Endothelial cell of umbilical vein (primary cell): Measurements from ENCODE around the gene ELAVL1. TPM values are rescaled to one million over a fixed set of nuclear protein-coding genes. Genes with fewer than 3 reads are reported as not detected.

ENCODE experiments used
- BruUV-seq: library from RNA; stranded (reverse); fragments of 400-500 nt; replicated peaks from 2 replicates; lab custom pipeline; 2021; lab: Mats Ljungman, UMichigan
- CTCF ChIA-PET: fragments of 300-600, 350-600 bp; sonication (Branson Sonifier 250); formaldehyde crosslinking; loops from one replicate; lab custom pipeline; 2021; ENCODE audit warnings: antibody characterized with exemption, inconsistent platforms; lab: Charles Lee
- POLR2A ChIA-PET: fragments of 300-600, 350-600 bp; sonication (Branson Sonifier 250); formaldehyde crosslinking; loops from one replicate; lab custom pipeline; 2021; ENCODE audit warnings: antibody characterized with exemption, inconsistent platforms; lab: Charles Lee
- DNase-seq: peaks from one replicate; pipeline ENCODE4 v3.0.0-alpha.2; 2011; ENCODE audit warnings: low read depth, low spot score
- FAIRE-seq: peaks from 2 replicates; lab custom pipeline; 2011; peaks lifted over from hg19 to GRCh38; lab: Jason Lieb, UNC
- H2AFZ ChIP-seq: 2 replicates; pipeline ENCODE4 v1.6.0; 2012; ENCODE audit warnings: low read depth, low read length, control low read depth, inconsistent platforms
- H3K27ac ChIP-seq: 2 replicates; pipeline ENCODE4 v1.5.1; 2011; ENCODE audit warnings: low read depth, mild to moderate bottlenecking, control low read depth, low read length, moderate library complexity; ENCODE audit not compliant: insufficient read depth
- H3K27me3 ChIP-seq, 2 experiments: 2 replicates each; pipeline versions ENCODE4 v1.6.0 to v1.6.1; 2011; ENCODE audit warnings: low read length in 2 of 2, mixed read lengths in 1 of 2; ENCODE audit not compliant: control insufficient read depth in 2 of 2, insufficient read depth in 2 of 2
- H3K36me3 ChIP-seq, 2 experiments: 2 replicates in 1 of 2; 3 replicates in 1 of 2; pipeline ENCODE4 v1.5.1; 2011; ENCODE audit warnings: low read length in 2 of 2, mild to moderate bottlenecking in 1 of 2, moderate library complexity in 1 of 2; ENCODE audit not compliant: control insufficient read depth in 2 of 2, insufficient read depth in 2 of 2; ENCODE audit errors: extremely low read depth in 1 of 2
- H3K4me1 ChIP-seq: 3 replicates; pipeline ENCODE4 v1.5.1; 2011; ENCODE audit warnings: mild to moderate bottlenecking, low read length; ENCODE audit not compliant: control insufficient read depth, insufficient read depth; ENCODE audit errors: extremely low read depth
- H3K4me2 ChIP-seq: 2 replicates; pipeline ENCODE4 v1.6.1; 2011; ENCODE audit warnings: low read length, control low read depth, mixed read lengths; ENCODE audit not compliant: insufficient read depth
- H3K4me3 ChIP-seq, 3 experiments: fragments of 200-600 bp in 1 of 3; sonication (generic), shearing (Covaris generic) in 1 of 3; replicated peaks in 1 of 3; 2 replicates each; pipeline ENCODE4 v1.5.1; 2011 to 2016; ENCODE audit warnings: control low read depth in 3 of 3, low read length in 3 of 3, mild to moderate bottlenecking in 2 of 3, inconsistent platforms in 1 of 3, low read depth in 1 of 3, moderate library complexity in 1 of 3; ENCODE audit not compliant: insufficient read depth in 1 of 3
- H3K79me2 ChIP-seq: 2 replicates; pipeline ENCODE4 v1.6.0; 2012; ENCODE audit warnings: low read length, inconsistent platforms; ENCODE audit not compliant: control insufficient read depth, insufficient read depth
- H3K9ac ChIP-seq: replicated peaks from 2 replicates; pipeline ENCODE3; 2011; ENCODE audit warnings: low read length, control low read depth; ENCODE audit not compliant: insufficient read depth; ENCODE audit errors: extremely low read depth
- H3K9me1 ChIP-seq: replicated peaks from 3 replicates; pipeline ENCODE4 v1.6.0; 2011; ENCODE audit warnings: mild to moderate bottlenecking, low read length; ENCODE audit not compliant: control insufficient read depth, insufficient read depth; ENCODE audit errors: extremely low read depth
- H3K9me3 ChIP-seq: replicated peaks from 2 replicates; pipeline ENCODE4 v1.5.1; 2012; ENCODE audit warnings: low read length, inconsistent platforms; ENCODE audit not compliant: control insufficient read depth, insufficient read depth
- H4K20me1 ChIP-seq: replicated peaks from 2 replicates; pipeline ENCODE3; 2011; ENCODE audit warnings: mild to moderate bottlenecking, low read length; ENCODE audit not compliant: control insufficient read depth, insufficient read depth; ENCODE audit errors: extremely low read depth
- CTCF ChIP-seq, 2 donors: IDR thresholded peaks; 1 replicate in 1 of 2; 2 replicates in 1 of 2; pipeline ENCODE4 v1.5.1; 2011; ENCODE audit warnings: low read length in 2 of 2, mild to moderate bottlenecking in 2 of 2, moderate library complexity in 2 of 2, control low read depth in 1 of 2, inconsistent platforms in 1 of 2, low read depth in 1 of 2; ENCODE audit not compliant: insufficient read depth in 1 of 2; ENCODE audit errors: extremely low read depth in 1 of 2
- EZH2 ChIP-seq: IDR thresholded peaks from 2 replicates; pipeline ENCODE4 v1.6.1; 2012; ENCODE audit warnings: borderline replicate concordance, low read depth, mild to moderate bottlenecking, moderate library complexity, low read length, inconsistent platforms; ENCODE audit not compliant: severe bottlenecking
- FOS ChIP-seq: IDR thresholded peaks from 2 replicates; pipeline ENCODE4 v1.6.1; 2011; ENCODE audit warnings: mild to moderate bottlenecking, low read length, moderate library complexity, borderline replicate concordance; ENCODE audit not compliant: insufficient read depth
- GATA2 ChIP-seq: IDR thresholded peaks from 2 replicates; pipeline ENCODE4 v1.7.0; 2011; ENCODE audit warnings: low read depth, mild to moderate bottlenecking, moderate library complexity, mixed read lengths, low read length; ENCODE audit not compliant: insufficient read length, insufficient read depth
- JUN ChIP-seq: IDR thresholded peaks from 2 replicates; pipeline ENCODE4 v1.6.1; 2011; ENCODE audit warnings: borderline replicate concordance, low read depth; ENCODE audit not compliant: insufficient read length, insufficient read depth
- MAX ChIP-seq: IDR thresholded peaks from 2 replicates; pipeline ENCODE4 v1.6.1; 2011; ENCODE audit not compliant: insufficient read depth, insufficient read length
- MYC ChIP-seq: IDR thresholded peaks from one replicate; pipeline ENCODE4 v1.6.1; 2011; ENCODE audit warnings: mild to moderate bottlenecking, low read depth, low read length
- POLR2A ChIP-seq: IDR thresholded peaks from 2 replicates; pipeline ENCODE4 v1.6.1; 2012; ENCODE audit warnings: low read depth, mild to moderate bottlenecking, control low read depth, low read length
- POLR2AphosphoS5 ChIP-seq: IDR thresholded peaks from 2 replicates; pipeline ENCODE4 v1.6.1; 2012; ENCODE audit warnings: low read depth, mild to moderate bottlenecking, control low read depth, low read length, moderate library complexity; ENCODE audit not compliant: insufficient read depth
- dilution Hi-C: fragments of 300-500 bp; cut with MboI; formaldehyde crosslinking; loops from one replicate; pipeline ENCODE4 v1.15.0; 2019; ENCODE audit warnings: low sequenced_read_pairs; ENCODE audit not compliant: extremely low pct_ligation_motif_present
- intact Hi-C: fragments of 100-400 bp; cut with micrococcal nuclease; formaldehyde crosslinking; loops from one replicate; pipeline ENCODE4 v1.10.0; 2022
- polyA plus RNA-seq, 4 experiments: library from polyadenylated mRNA; depleted of rRNA in 3 of 4; stranded (reverse) in 3 of 4; unstranded in 1 of 4; fragments of >200 nt; gene quantifications; 2 replicates each; pipeline versions ENCODE4 v1.2.1 to v1.2.3, GENCODE V29; 2011 to 2012; ENCODE audit warnings: missing spikeins in 1 of 4
- total RNA-seq: library from RNA; stranded (reverse); gene quantifications from 2 replicates; pipeline ENCODE4 v1.2.3, GENCODE V29; 2021

The ELAVL1 gene
- total and polyA plus RNA-seq, 2 donors (not counting 3 experiments of a cell fraction or from before 2014, with no cell fraction given), result 46.8 to 134 TPM

- Histone ChIP-seq H3K4me3 (no peak overlapping the region), H3K79me2 (peaks cover 95% of the 10 kb centered on the region), H3K9me3 (no peaks in the 10 kb centered on the region), H3K27ac (no peak overlapping the region), H3K4me2 (no peak overlapping the region), H3K4me1 (peaks cover 19% of the 10 kb centered on the region), H4K20me1 (peaks cover 32% of the 10 kb centered on the region), H3K9ac (no peak overlapping the region), H3K36me3 (peaks cover 0 to 5% of the 10 kb centered on the region in 2 experiments), H3K9me1 (no peaks in the 10 kb centered on the region), H2AFZ (no peak overlapping the region), H3K27me3 (no peaks in the 10 kb centered on the region)
- ChIA-PET POLR2A (no interaction called here), CTCF (interaction anchor here (1.8 kb wide), 1 partner anchor 55 kb away, joined by 8 read pairs; no protein-coding TSS in a partner anchor)
- TF ChIP-seq JUN (no peak), POLR2AphosphoS5 (no peak), MAX (no peak), FOS (no peak), CTCF (IDR thresholded peaks at IDR 0.05; ENCODE audit: extremely low read depth in 1 of 2, insufficient read depth in 1 of 2, low read depth in 1 of 2, low read length in 2 of 2) (no peak), GATA2 (no peak), MYC (no peak), EZH2 (no peak), POLR2A (no peak)
- DNase-seq (no peak), FAIRE-seq (no peak)
- BruUV-seq, result no TSS peak
- intact Hi-C loops, result no loop called here
- dilution Hi-C loops, result no loop called here
Observed at GRCh38 chr19:7999376-7999775, 6.1 kb downstream of the ELAVL1 start.
